Measurements from ENCODE around the gene PRRG2. TPM values are rescaled to one million over a fixed set of nuclear protein-coding genes. Genes with fewer than 3 reads are reported as not detected.
A peak's percentile ranks its signal among the peaks of the same experiment; 100 is the strongest.

Gene PRRG2
- total and polyA plus RNA-seq, 5 donors from 2014 or later: 0.84 TPM; not detected in 4

- Histone ChIP-seq H3K36me3 (ENCODE audit: control insufficient read depth, insufficient read depth, low read length) (peaks cover 22% of the 10 kb centered on the region), H3K9me3 (ENCODE audit: control insufficient read depth in 2 of 2, low read length in 2 of 2) (no peaks in the 10 kb centered on the region), H3K4me3 (ENCODE audit: low read depth, low read length) (peak overlapping the region; percentile 71), H3K27me3 (ENCODE audit: control insufficient read depth, insufficient read depth, low read length) (no peaks in the 10 kb centered on the region), H3K4me1 (ENCODE audit: control insufficient read depth, insufficient read depth, low read length, poor library complexity, severe bottlenecking) (peaks cover 97% of the 10 kb centered on the region), H3K27ac (ENCODE audit: insufficient read depth, low read length, poor library complexity, severe bottlenecking) (peak overlapping the region; percentile 79)
- Mint-ChIP-seq H3K9me3 (no peaks in the 10 kb centered on the region), H3K4me1 (peaks cover 22 to 85% (median 51%) of the 10 kb centered on the region in 4 donors), H3K27me3 (no peaks in the 10 kb centered on the region), H3K27ac (peak overlapping the region; percentile 96 to 97 (median 97)), H3K4me3 (peak overlapping the region; percentile 89 to 91 (median 90)), H3K36me3 (peaks cover 40% of the 10 kb centered on the region)
- DNase-seq (no peak), ATAC-seq (ENCODE audit: low read depth in 2 of 2) (no peak)
Measured at GRCh38 chr19:49559443-49559842, 21.7 kb upstream of the PRRG2 start.

GRCh38 chr19:49559928-49560327 lies 21.2 kb upstream of the PRRG2 start:
- Histone ChIP-seq H3K36me3 (ENCODE audit: control insufficient read depth, insufficient read depth, low read length) (peaks cover 22% of the 10 kb centered on the region), H3K4me1 (ENCODE audit: control insufficient read depth, insufficient read depth, low read length, poor library complexity, severe bottlenecking) (peaks cover 97% of the 10 kb centered on the region)

GRCh38 chr19:49560358-49560900 lies 20.7 kb upstream of the PRRG2 start:
- DNase-seq (peak in 1 of 3 donors; percentile 56), ATAC-seq (ENCODE audit: low read depth in 2 of 2) (peak in 1 of 2 donors; percentile 25)
- Histone ChIP-seq H3K27me3 (ENCODE audit: control insufficient read depth, insufficient read depth, low read length) (no peaks in the 10 kb centered on the region), H3K9me3 (ENCODE audit: control insufficient read depth in 2 of 2, low read length in 2 of 2) (no peaks in the 10 kb centered on the region), H3K27ac (ENCODE audit: insufficient read depth, low read length, poor library complexity, severe bottlenecking) (peak overlapping the region; percentile 79), H3K4me3 (ENCODE audit: low read depth, low read length) (peak overlapping the region; percentile 34), H3K4me1 (ENCODE audit: control insufficient read depth, insufficient read depth, low read length, poor library complexity, severe bottlenecking) (peaks cover 97% of the 10 kb centered on the region), H3K36me3 (ENCODE audit: control insufficient read depth, insufficient read depth, low read length) (peaks cover 20% of the 10 kb centered on the region)
- peaks cover 26 to 85% (median 53%) of the 10 kb centered on the region in 4 donors for H3K4me1 Mint-ChIP-seq
- no peaks in the 10 kb centered on the region for H3K9me3 Mint-ChIP-seq
- H3K36me3 Mint-ChIP-seq: peaks cover 40% of the 10 kb centered on the region
- peak overlapping the region; percentile 89 to 91 (median 90) for H3K4me3 Mint-ChIP-seq
- H3K27ac Mint-ChIP-seq: peak overlapping the region; percentile 96 to 97 (median 97)
- no peaks in the 10 kb centered on the region for H3K27me3 Mint-ChIP-seq

More at GRCh38 chr19:49559928-49560327, 21.2 kb upstream of the PRRG2 start:
- no peak for DNase-seq
- H3K36me3 Mint-ChIP-seq: peaks cover 41% of the 10 kb centered on the region
- H3K27ac Mint-ChIP-seq: peak overlapping the region; percentile 96 to 97 (median 97)
- Histone ChIP-seq H3K4me3 (ENCODE audit: low read depth, low read length) (peak overlapping the region; percentile 71), H3K27ac (ENCODE audit: insufficient read depth, low read length, poor library complexity, severe bottlenecking) (peak overlapping the region; percentile 79), H3K27me3 (ENCODE audit: control insufficient read depth, insufficient read depth, low read length) (no peaks in the 10 kb centered on the region), H3K9me3 (ENCODE audit: control insufficient read depth in 2 of 2, low read length in 2 of 2) (no peaks in the 10 kb centered on the region)
- peaks cover 26 to 85% (median 51%) of the 10 kb centered on the region in 4 donors for H3K4me1 Mint-ChIP-seq
- ATAC-seq (ENCODE audit: low read depth in 2 of 2): no peak
- H3K9me3 Mint-ChIP-seq: no peaks in the 10 kb centered on the region
- H3K27me3 Mint-ChIP-seq: no peaks in the 10 kb centered on the region
- H3K4me3 Mint-ChIP-seq: peak overlapping the region; percentile 89 to 91 (median 90)

- H3K4me3 Mint-ChIP-seq: peak overlapping the region; percentile 16 to 79 (median 64)
- Histone ChIP-seq H3K9me3 (ENCODE audit: control insufficient read depth in 2 of 2, low read length in 2 of 2) (no peaks in the 10 kb centered on the region), H3K27ac (ENCODE audit: insufficient read depth, low read length, poor library complexity, severe bottlenecking) (peak overlapping the region; percentile 79), H3K4me3 (ENCODE audit: low read depth, low read length) (peak overlapping the region; percentile 29), H3K4me1 (ENCODE audit: control insufficient read depth, insufficient read depth, low read length, poor library complexity, severe bottlenecking) (peaks cover 96% of the 10 kb centered on the region), H3K36me3 (ENCODE audit: control insufficient read depth, insufficient read depth, low read length) (no peaks in the 10 kb centered on the region), H3K27me3 (ENCODE audit: control insufficient read depth, insufficient read depth, low read length) (no peaks in the 10 kb centered on the region)
- no peaks in the 10 kb centered on the region for H3K27me3 Mint-ChIP-seq
- peak; percentile 44 to 50 for ATAC-seq (ENCODE audit: low read depth in 2 of 2)
- H3K9me3 Mint-ChIP-seq: no peaks in the 10 kb centered on the region
- DNase-seq: peak in 2 of 3 donors; percentile 39 to 56
- peaks cover 20% of the 10 kb centered on the region for H3K36me3 Mint-ChIP-seq
- peak overlapping the region; percentile 96 to 97 (median 96) for H3K27ac Mint-ChIP-seq
- peaks cover 31 to 95% (median 63%) of the 10 kb centered on the region in 4 donors for H3K4me1 Mint-ChIP-seq
Measured at GRCh38 chr19:49564616-49565045, 16.5 kb upstream of the PRRG2 start.

- Mint-ChIP-seq H3K36me3 (peaks cover 18% of the 10 kb centered on the region), H3K4me1 (peaks cover 35 to 95% (median 64%) of the 10 kb centered on the region in 4 donors), H3K27ac (peak overlapping the region; percentile 96 to 97 (median 96)), H3K9me3 (no peaks in the 10 kb centered on the region), H3K4me3 (peak overlapping the region; percentile 55 to 79 (median 71)), H3K27me3 (no peaks in the 10 kb centered on the region)
- peak overlapping the region; percentile 79 for H3K27ac ChIP-seq (ENCODE audit: insufficient read depth, low read length, poor library complexity, severe bottlenecking)
- H3K4me3 ChIP-seq (ENCODE audit: low read depth, low read length): peak overlapping the region; percentile 29
- DNase-seq (no peak), ATAC-seq (ENCODE audit: low read depth in 2 of 2) (no peak)
- H3K27me3 ChIP-seq (ENCODE audit: control insufficient read depth, insufficient read depth, low read length): no peaks in the 10 kb centered on the region
- no peaks in the 10 kb centered on the region for H3K36me3 ChIP-seq (ENCODE audit: control insufficient read depth, insufficient read depth, low read length)
- H3K4me1 ChIP-seq (ENCODE audit: control insufficient read depth, insufficient read depth, low read length, poor library complexity, severe bottlenecking): peaks cover 96% of the 10 kb centered on the region
- no peaks in the 10 kb centered on the region for H3K9me3 ChIP-seq (ENCODE audit: control insufficient read depth in 2 of 2, low read length in 2 of 2)
Measured at GRCh38 chr19:49565261-49565660, 15.9 kb upstream of the PRRG2 start.

GRCh38 chr19:49566302-49566701 lies 14.8 kb upstream of the PRRG2 start:
- H3K9me3 ChIP-seq (ENCODE audit: control insufficient read depth in 2 of 2, low read length in 2 of 2): no peaks in the 10 kb centered on the region
- Mint-ChIP-seq H3K4me3 (peak overlapping the region; percentile 49 to 74 (median 71)), H3K27me3 (no peaks in the 10 kb centered on the region), H3K9me3 (no peaks in the 10 kb centered on the region), H3K36me3 (peaks cover 14% of the 10 kb centered on the region), H3K27ac (peak overlapping the region; percentile 89 to 96 (median 96)), H3K4me1 (peaks cover 33 to 93% (median 63%) of the 10 kb centered on the region in 4 donors)
- H3K27me3 ChIP-seq (ENCODE audit: control insufficient read depth, insufficient read depth, low read length): no peaks in the 10 kb centered on the region
- no peak for ATAC-seq (ENCODE audit: low read depth in 2 of 2)
- H3K27ac ChIP-seq (ENCODE audit: insufficient read depth, low read length, poor library complexity, severe bottlenecking): peak overlapping the region; percentile 47
- DNase-seq: peak in 1 of 3 donors; percentile 60
- H3K4me1 ChIP-seq (ENCODE audit: control insufficient read depth, insufficient read depth, low read length, poor library complexity, severe bottlenecking): peaks cover 96% of the 10 kb centered on the region
- H3K36me3 ChIP-seq (ENCODE audit: control insufficient read depth, insufficient read depth, low read length): no peaks in the 10 kb centered on the region
- peak overlapping the region; percentile 62 for H3K4me3 ChIP-seq (ENCODE audit: low read depth, low read length)

GRCh38 chr19:49567861-49568441 lies 13.2 kb upstream of the PRRG2 start:
- Histone ChIP-seq H3K4me1 (ENCODE audit: control insufficient read depth, insufficient read depth, low read length, poor library complexity, severe bottlenecking) (peaks cover 82% of the 10 kb centered on the region), H3K4me3 (ENCODE audit: low read depth, low read length) (peak overlapping the region; percentile 60), H3K9me3 (ENCODE audit: control insufficient read depth in 2 of 2, low read length in 2 of 2) (no peaks in the 10 kb centered on the region), H3K27me3 (ENCODE audit: control insufficient read depth, insufficient read depth, low read length) (no peaks in the 10 kb centered on the region), H3K36me3 (ENCODE audit: control insufficient read depth, insufficient read depth, low read length) (peaks cover under 1% of the 10 kb centered on the region), H3K27ac (ENCODE audit: insufficient read depth, low read length, poor library complexity, severe bottlenecking) (peak overlapping the region; percentile 81)
- DNase-seq (peak; percentile 58 to 94 (median 85)), ATAC-seq (ENCODE audit: low read depth in 2 of 2) (peak; percentile 36 to 47)
- H3K9me3 Mint-ChIP-seq: no peaks in the 10 kb centered on the region
- peak overlapping the region; percentile 83 to 96 (median 95) for H3K27ac Mint-ChIP-seq
- peak overlapping the region; percentile 74 to 83 (median 80) for H3K4me3 Mint-ChIP-seq
- H3K36me3 Mint-ChIP-seq: peaks cover 14% of the 10 kb centered on the region
- H3K4me1 Mint-ChIP-seq: peaks cover 28 to 80% (median 57%) of the 10 kb centered on the region in 4 donors
- no peaks in the 10 kb centered on the region for H3K27me3 Mint-ChIP-seq
